Nephron (organoid): Measurements from ENCODE around the gene FUT7.

ENCODE experiments used
- H3K27ac Mint-ChIP-seq, 3 experiments: 2 replicates each; pipeline ENCODE4 v1.8.0; 2020; ENCODE audit warnings: mixed read lengths in 3 of 3, mild to moderate bottlenecking in 2 of 3, moderate library complexity in 1 of 3
- H3K27me3 Mint-ChIP-seq: 2 replicates; pipeline ENCODE4 v1.8.0; 2021; ENCODE audit warnings: low read depth, mild to moderate bottlenecking, moderate library complexity, mixed read lengths
- H3K36me3 Mint-ChIP-seq: 2 replicates; pipeline ENCODE4 v1.8.0; 2020; ENCODE audit warnings: low read depth, mixed read lengths
- H3K4me1 Mint-ChIP-seq: 2 replicates; pipeline ENCODE4 v1.8.0; 2020; ENCODE audit warnings: mixed read lengths
- H3K4me3 Mint-ChIP-seq, 3 experiments: 2 replicates each; pipeline ENCODE4 v1.8.0; 2020; ENCODE audit warnings: mild to moderate bottlenecking in 3 of 3, mixed read lengths in 3 of 3, moderate library complexity in 2 of 3
- H3K9me3 Mint-ChIP-seq: 2 replicates; pipeline ENCODE4 v1.8.0; 2020; ENCODE audit warnings: mixed read lengths
- TF ChIP-seq, protein P1 (sequence below), 3 experiments: fragments of 200-600 bp; sonication (generic); IDR thresholded peaks; one replicate each; pipeline ENCODE4 v1.5.0; 2021; ENCODE audit warnings: antibody characterized with exemption in 3 of 3; ENCODE audit not compliant: unreplicated experiment in 3 of 3

The FUT7 gene

DNA sequence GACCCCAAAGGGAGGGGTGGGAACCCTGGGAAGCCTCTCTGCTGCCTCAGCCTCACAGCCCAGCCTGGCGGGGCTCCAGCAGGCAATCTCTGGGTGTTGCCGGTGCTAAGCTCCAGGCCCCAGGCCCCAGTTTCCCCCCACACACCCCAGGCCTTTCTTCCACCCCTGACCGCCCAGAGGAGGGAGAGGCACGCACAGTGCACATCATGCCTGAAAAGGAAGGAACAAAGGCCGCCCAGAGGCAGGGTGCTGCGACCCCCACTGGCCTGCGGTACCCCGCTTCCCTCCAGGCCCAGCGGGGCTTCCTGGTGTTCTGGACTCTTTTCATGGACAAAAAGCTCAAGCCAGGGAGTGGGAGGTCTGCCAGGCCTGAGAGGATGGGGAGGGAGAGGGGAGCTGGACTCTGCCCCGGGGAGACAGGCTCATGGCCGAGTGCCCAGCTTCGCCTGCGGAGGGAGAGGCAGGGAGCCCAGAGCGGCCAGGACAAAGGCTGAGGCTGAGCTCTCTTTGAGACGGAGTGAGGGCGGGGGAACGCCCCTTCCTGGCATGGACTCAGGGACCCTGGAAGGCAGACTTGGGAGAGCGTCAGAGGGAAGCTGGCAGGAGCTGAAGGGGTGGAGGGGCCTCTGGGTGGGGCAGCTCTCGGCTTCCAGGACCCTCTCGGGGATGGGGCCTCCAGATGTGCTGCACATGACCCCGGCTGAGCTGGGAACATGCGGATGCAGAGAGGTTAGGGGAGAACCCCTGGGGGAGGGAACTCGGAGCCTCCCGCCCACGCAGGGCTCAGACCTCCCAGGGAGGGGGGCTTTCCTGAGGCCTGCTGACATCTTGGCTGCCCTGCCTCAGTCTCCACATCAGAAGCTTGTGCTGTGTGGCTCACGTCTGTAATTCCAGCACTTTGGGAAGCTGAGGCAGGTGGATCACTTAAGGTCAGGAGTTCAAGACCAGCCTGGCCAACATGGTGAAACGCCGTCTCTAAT lies 23.8 kb upstream of the FUT7 start:
- Mint-ChIP-seq H3K9me3 (no peaks in the 10 kb centered on the region), H3K4me1 (peaks cover 25% of the 10 kb centered on the region), H3K27ac (peak overlapping the region; percentile 87 to 93 (median 87)), H3K4me3 (peak overlapping the region; percentile 32 to 72 (median 36)), H3K36me3 (no peaks in the 10 kb centered on the region), H3K27me3 (peaks cover 64% of the 10 kb centered on the region)
- TF ChIP-seq, protein P1, sequence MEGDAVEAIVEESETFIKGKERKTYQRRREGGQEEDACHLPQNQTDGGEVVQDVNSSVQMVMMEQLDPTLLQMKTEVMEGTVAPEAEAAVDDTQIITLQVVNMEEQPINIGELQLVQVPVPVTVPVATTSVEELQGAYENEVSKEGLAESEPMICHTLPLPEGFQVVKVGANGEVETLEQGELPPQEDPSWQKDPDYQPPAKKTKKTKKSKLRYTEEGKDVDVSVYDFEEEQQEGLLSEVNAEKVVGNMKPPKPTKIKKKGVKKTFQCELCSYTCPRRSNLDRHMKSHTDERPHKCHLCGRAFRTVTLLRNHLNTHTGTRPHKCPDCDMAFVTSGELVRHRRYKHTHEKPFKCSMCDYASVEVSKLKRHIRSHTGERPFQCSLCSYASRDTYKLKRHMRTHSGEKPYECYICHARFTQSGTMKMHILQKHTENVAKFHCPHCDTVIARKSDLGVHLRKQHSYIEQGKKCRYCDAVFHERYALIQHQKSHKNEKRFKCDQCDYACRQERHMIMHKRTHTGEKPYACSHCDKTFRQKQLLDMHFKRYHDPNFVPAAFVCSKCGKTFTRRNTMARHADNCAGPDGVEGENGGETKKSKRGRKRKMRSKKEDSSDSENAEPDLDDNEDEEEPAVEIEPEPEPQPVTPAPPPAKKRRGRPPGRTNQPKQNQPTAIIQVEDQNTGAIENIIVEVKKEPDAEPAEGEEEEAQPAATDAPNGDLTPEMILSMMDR (IDR thresholded peaks at IDR 0.05; ENCODE audit: unreplicated experiment in 3 of 3): no peak

DNA sequence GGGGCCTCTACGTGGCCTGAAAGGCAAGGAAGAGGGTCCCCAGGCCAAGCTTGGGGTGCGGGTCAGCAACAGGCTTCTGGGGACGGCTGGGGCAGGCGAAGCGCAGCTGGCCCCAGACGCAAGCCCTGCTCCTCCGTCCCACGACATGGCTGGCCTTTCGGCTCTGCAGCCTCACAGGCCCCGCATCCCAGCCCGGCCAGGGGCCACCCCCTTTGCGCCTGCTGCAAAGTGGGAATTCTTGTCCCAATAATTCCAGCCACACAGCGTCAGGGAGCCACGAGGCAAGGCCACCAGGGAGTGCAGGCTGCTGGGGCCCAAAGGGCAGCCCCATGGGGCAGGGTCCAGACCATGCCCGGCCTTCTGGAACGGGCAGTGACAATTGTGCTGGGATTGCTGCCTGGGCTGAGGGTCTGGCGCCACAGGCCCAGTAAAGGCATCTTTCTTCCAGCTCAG lies 23.1 kb upstream of the FUT7 start:
- no peaks in the 10 kb centered on the region for H3K36me3 Mint-ChIP-seq
- H3K27ac Mint-ChIP-seq: peak overlapping the region in 2 of 3 experiments; percentile 87 to 93
- H3K4me3 Mint-ChIP-seq: peak overlapping the region in 1 of 3 experiments; percentile 36
- H3K27me3 Mint-ChIP-seq: peaks cover 68% of the 10 kb centered on the region
- peaks cover 25% of the 10 kb centered on the region for H3K4me1 Mint-ChIP-seq
- no peaks in the 10 kb centered on the region for H3K9me3 Mint-ChIP-seq
- TF ChIP-seq, protein P1 (IDR thresholded peaks at IDR 0.05; ENCODE audit: unreplicated experiment in 3 of 3): no peak

DNA sequence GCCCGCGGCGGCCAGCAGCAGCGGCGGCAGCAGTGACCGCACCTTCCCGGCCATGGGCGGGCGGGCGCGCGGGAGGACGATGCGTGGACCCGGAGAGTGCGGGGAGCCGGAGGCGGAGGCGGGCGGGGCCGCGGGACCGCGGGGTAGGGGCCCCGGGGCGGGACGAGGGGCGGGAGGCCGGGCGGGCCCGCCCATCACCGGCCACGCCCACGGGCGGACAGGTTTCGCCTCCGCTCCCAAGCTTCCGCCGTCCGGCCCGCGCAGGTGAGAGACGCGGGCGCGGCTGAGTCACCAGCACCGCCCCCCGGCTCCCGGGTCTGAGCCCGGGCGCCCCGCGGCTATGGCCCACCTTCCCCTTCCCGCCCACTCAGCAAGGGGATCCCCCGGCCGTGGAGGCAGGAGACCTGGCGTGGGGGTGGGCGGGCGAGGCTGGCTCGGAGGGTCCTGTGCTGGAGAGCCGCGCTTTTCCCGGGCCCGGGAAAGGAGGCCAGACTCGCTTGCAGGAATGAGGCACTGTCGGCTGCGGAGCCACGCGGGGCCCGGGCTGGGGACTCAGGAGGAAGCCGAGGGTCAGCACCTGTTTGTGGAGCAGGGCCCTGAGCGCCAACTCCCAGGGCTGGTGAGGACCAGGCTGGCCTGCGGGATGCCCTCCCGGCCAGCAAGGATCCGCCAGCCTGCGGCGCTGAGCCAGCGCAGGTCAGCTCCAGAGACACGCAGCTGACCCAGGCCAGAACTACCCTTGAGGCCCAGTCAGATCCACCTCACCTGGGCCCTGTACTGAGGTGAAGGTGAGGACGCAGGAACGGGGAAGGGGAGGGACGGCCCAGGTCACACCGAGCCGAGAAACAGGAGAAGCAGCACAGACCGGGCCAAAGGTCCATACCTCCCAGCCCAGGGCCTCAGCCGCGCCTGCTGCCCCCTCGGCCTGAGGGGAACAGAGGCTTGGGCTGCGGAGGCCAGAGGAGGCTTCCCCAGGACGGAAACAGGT lies 22.4 kb upstream of the FUT7 start, which contains the start of gene ENTPD2:
Gene ENTPD2, minus strand, starts transcription at position 118 of the 988 bp plus-strand sequence. Its CDS starts 64 bp downstream, at position 54.
- no peaks in the 10 kb centered on the region for H3K9me3 Mint-ChIP-seq
- H3K27me3 Mint-ChIP-seq: peaks cover 75% of the 10 kb centered on the region
- TF ChIP-seq, protein P1 (IDR thresholded peaks at IDR 0.05; ENCODE audit: unreplicated experiment in 3 of 3): no peak
- H3K27ac Mint-ChIP-seq: peak within 1 kb of the TSS in 2 of 3 experiments; percentile 55 to 79
- peak within 1 kb of the TSS; percentile 37 to 61 (median 60) for H3K4me3 Mint-ChIP-seq
- peaks cover 25% of the 10 kb centered on the region for H3K4me1 Mint-ChIP-seq
- no peaks in the 10 kb centered on the region for H3K36me3 Mint-ChIP-seq

DNA sequence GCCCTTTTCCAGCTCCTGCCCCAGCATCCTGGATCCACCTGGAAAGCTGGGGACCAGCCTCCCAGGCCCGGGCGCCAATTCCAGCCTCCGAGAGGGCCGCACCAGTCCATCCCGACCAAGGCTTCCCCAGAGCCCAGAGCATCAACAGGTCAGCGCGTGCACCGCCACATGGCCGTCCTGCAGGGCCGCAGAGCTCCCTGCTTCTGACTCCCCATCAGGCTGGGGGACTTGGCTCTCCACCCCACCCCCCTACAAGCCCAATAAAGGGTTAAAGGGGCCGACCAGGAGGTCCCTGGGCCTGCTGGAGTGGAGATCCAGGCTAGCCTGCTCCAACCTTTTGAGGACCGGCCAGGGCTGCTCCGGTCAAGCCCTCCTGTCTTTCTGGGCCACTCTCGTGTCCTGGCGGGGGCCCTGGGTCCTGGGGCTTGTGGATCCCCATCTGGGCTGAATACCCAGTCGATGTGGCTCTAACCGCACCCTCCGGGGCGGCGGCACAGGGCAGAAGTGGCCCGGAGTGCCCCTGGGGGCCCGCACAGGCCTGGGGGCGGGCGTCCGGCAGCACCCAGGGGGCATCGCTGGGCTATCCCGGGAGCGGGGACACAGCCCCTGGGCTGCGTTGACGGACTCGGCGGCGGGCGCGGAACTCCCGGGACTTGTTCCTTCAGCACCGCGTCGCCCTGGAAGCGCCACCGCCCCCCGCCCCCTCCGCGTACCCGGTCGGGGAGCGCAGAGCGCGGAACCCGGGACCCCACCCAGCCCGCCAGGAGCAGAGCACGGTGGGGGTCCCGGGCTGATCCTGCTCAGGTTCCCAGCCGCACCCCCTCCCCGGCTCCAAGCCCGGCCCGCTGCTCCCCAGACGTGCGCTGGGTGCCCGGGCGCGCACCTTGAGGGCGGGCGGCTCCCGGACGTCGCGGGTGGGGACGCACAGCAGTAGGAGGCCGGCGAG lies 21.4 kb upstream of the FUT7 start:
- Mint-ChIP-seq H3K4me1 (peaks cover 19% of the 10 kb centered on the region), H3K27ac (no peak overlapping the region), H3K4me3 (peak overlapping the region in 1 of 3 experiments; percentile 44), H3K9me3 (no peaks in the 10 kb centered on the region), H3K36me3 (no peaks in the 10 kb centered on the region), H3K27me3 (peaks cover 73% of the 10 kb centered on the region)
- TF ChIP-seq, protein P1 (IDR thresholded peaks at IDR 0.05; ENCODE audit: unreplicated experiment in 3 of 3): no peak

DNA sequence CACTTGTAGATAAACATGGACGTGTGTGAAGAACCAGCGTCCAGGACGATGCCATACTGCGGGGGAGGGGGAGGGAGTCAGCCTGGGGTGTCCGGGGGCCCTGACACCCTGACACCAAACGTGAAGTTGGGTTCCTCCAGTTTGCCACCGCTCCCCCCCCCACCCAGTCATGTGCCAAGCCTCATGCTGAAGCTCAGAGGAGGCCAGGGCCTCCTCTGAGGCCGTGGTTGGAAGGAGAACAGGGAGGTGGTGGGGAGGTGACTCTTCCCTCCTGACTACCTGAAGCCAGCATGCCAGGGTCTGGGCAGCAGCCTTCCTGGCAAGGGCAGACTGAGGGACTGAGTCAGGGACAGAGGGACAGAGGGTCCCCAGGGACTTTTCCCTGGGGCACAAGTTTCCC lies 20.4 kb upstream of the FUT7 start:
- H3K4me3 Mint-ChIP-seq: peak overlapping the region in 1 of 3 experiments; percentile 49
- H3K9me3 Mint-ChIP-seq: no peaks in the 10 kb centered on the region
- no peaks in the 10 kb centered on the region for H3K36me3 Mint-ChIP-seq
- peaks cover 74% of the 10 kb centered on the region for H3K27me3 Mint-ChIP-seq
- peaks cover 11% of the 10 kb centered on the region for H3K4me1 Mint-ChIP-seq
- H3K27ac Mint-ChIP-seq: no peak overlapping the region
- TF ChIP-seq, protein P1 (IDR thresholded peaks at IDR 0.05; ENCODE audit: unreplicated experiment in 3 of 3): no peak
